ENCODE data around the gene CHRNB2.

DNA sequence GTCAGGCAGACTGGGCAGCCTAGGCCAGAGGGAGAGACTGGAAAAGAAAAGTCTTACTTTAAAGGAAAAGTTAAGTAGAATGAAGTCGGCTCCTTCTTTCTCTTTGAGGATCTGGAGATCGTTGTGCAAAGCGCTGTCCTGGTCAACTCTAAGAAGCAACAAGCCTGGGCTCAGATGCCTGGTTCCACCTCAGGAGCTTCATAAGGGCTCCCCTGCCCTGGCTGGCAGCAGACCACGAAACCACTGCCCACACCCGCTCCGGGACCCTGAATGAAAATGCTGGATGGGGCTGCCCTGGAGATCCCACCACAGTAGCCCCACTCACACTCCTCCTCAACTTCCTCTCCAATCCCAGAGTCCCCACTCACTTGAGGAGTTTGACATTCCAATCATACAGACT is 15.5 kb upstream of the CHRNB2 start:
- TF ChIP-seq, protein P1, sequence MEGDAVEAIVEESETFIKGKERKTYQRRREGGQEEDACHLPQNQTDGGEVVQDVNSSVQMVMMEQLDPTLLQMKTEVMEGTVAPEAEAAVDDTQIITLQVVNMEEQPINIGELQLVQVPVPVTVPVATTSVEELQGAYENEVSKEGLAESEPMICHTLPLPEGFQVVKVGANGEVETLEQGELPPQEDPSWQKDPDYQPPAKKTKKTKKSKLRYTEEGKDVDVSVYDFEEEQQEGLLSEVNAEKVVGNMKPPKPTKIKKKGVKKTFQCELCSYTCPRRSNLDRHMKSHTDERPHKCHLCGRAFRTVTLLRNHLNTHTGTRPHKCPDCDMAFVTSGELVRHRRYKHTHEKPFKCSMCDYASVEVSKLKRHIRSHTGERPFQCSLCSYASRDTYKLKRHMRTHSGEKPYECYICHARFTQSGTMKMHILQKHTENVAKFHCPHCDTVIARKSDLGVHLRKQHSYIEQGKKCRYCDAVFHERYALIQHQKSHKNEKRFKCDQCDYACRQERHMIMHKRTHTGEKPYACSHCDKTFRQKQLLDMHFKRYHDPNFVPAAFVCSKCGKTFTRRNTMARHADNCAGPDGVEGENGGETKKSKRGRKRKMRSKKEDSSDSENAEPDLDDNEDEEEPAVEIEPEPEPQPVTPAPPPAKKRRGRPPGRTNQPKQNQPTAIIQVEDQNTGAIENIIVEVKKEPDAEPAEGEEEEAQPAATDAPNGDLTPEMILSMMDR (IDR thresholded peaks at IDR 0.05; ENCODE audit: low read depth, low read length): no peak
- no peak for TF ChIP-seq EZH2phosphoT487 (IDR thresholded peaks at IDR 0.05; ENCODE audit: low read depth)

Data from OCI-LY3 (cell line).